ENCODE results near the gene C17orf114.

C17orf114 gene

GRCh38 chr17:4785311-4786105, 16.6 kb downstream of the C17orf114 start:
- no peak for DNase-seq

- peak; percentile 15 for DNase-seq
Measured at GRCh38 chr17:4782652-4783051, 19.5 kb downstream of the C17orf114 start.

- DNase-seq = no peak
Measured at GRCh38 chr17:4780325-4780955, 21.7 kb downstream of the C17orf114 start.

- DNase-seq = no peak
Measured at GRCh38 chr17:4777969-4778760, 24.0 kb downstream of the C17orf114 start.

GRCh38 chr17:4772235-4772613, 29.9 kb downstream of the C17orf114 start:
- DNase-seq = no peak

GRCh38 chr17:4771519-4772234, 30.5 kb downstream of the C17orf114 start, which contains the start of gene TM4SF5:
TSS of gene TM4SF5 (plus strand) at chr17:4771886. CDS start at chr17:4771923, 37 bp downstream.
- peak; percentile 15 for DNase-seq

GRCh38 chr17:4769628-4770027, 32.5 kb downstream of the C17orf114 start:
- no peak for DNase-seq

- DNase-seq = no peak
Measured at GRCh38 chr17:4768298-4768697, 33.8 kb downstream of the C17orf114 start.

GRCh38 chr17:4766723-4767122, 35.4 kb downstream of the C17orf114 start:
- DNase-seq = no peak

GRCh38 chr17:4766201-4766600, 35.9 kb downstream of the C17orf114 start:
- DNase-seq = no peak

GRCh38 chr17:4764595-4764994, 37.5 kb downstream of the C17orf114 start:
- no peak for DNase-seq

- no peak for DNase-seq
Measured at GRCh38 chr17:4759776-4760236, 42.3 kb downstream of the C17orf114 start.

GRCh38 chr17:4753392-4753791, 48.7 kb downstream of the C17orf114 start:
- DNase-seq = no peak

- no peak for DNase-seq
Measured at GRCh38 chr17:4751932-4752331, 50.2 kb downstream of the C17orf114 start.

Measured in activated CD4-positive, alpha-beta T cell treated with anti-CD3 and anti-CD28 coated beads, Interleukin-10, Interleukin-2, amounts not matched to agents 100 ng/mL and 50 ng/mL, durations not matched to agents 16 hours and 8 hours (primary cell).